A549 (cell line): ENCODE measurements around the gene MROH7. TPM values are rescaled to one million over a fixed set of nuclear protein-coding genes. Genes with fewer than 3 reads are reported as not detected.
"Not testable (repeated sequence)": the region's sequence is repeated elsewhere in the genome, so short reads cannot be mapped to it uniquely, and the experiment has no call there.

ENCODE experiments used
- ATAC-seq, 2 experiments: fragments of 200-7000 bp in 1 of 2; fragments of >200 bp in 1 of 2; cut with Nextera tagmentation in 1 of 2; cut with Tn5 transposase in 1 of 2; 3 replicates each; pipeline versions ENCODE4 v1.8.0 to v1.9.1; 2018 to 2020; ENCODE audit warnings: mild to moderate bottlenecking in 1 of 2, moderate library complexity in 1 of 2
- CTCF ChIA-PET: fragments of 300-600 bp; sonication (Branson Sonifier 250); formaldehyde crosslinking; extraction: SDS; loops from one replicate; lab custom pipeline; 2021; ENCODE audit warnings: antibody characterized with exemption, inconsistent platforms; lab: Yijun Ruan, JAX
- POLR2A ChIA-PET: fragments of 350-600 bp; formaldehyde crosslinking; extraction: SDS; loops from one replicate; lab custom pipeline; 2021; ENCODE audit warnings: antibody characterized with exemption, inconsistent platforms; lab: Yijun Ruan, JAX
- DNase-seq, 2 experiments: peaks; one replicate each; pipeline versions ENCODE4 v3.0.0 to v3.0.0-alpha.2; 2011 to 2016; ENCODE audit warnings: low read depth in 1 of 2, low spot score in 1 of 2
- FAIRE-seq: peaks from 2 replicates; lab custom pipeline; 2011; peaks lifted over from hg19 to GRCh38; lab: Jason Lieb, UNC
- H3K27ac ChIP-seq, 2 experiments: fragments of >200 bp; sonication (Bioruptor Twin); formaldehyde crosslinking; 3 replicates each; pipeline ENCODE4 v1.5.1; 2016 to 2017
- H3K4me1 ChIP-seq: fragments of >200 bp; sonication (Bioruptor Twin); formaldehyde crosslinking; 3 replicates; pipeline ENCODE4 v1.6.1; 2016
- H3K4me2 ChIP-seq: fragments of >200 bp; sonication (Bioruptor Twin); formaldehyde crosslinking; 3 replicates; pipeline ENCODE4 v1.6.1; 2016
- H3K4me3 ChIP-seq: fragments of >200 bp; sonication (Bioruptor Twin); formaldehyde crosslinking; 3 replicates; pipeline ENCODE4 v1.5.1; 2016
- H3K9me3 ChIP-seq: fragments of >200 bp; sonication (Bioruptor Twin); formaldehyde crosslinking; 3 replicates; pipeline ENCODE4 v1.6.1; 2016
- BHLHE40 ChIP-seq: IDR thresholded peaks from 2 replicates; pipeline ENCODE4 v1.6.1; 2012; ENCODE audit warnings: low read depth, low read length, inconsistent platforms
- CBX8 ChIP-seq: fragments of 200-600 bp; sonication (generic); IDR thresholded peaks from 2 replicates; pipeline ENCODE4 v1.6.1; 2016
- EHF ChIP-seq: fragments of 250-450 bp; sonication (Bioruptor Pico); IDR thresholded peaks from 2 replicates; pipeline ENCODE4 v1.5.0; 2020; ENCODE audit warnings: mild to moderate bottlenecking
- FOSB ChIP-seq: fragments of 250-450 bp; sonication (Bioruptor Pico); IDR thresholded peaks from 2 replicates; pipeline ENCODE4 v1.5.0; 2020; ENCODE audit warnings: mild to moderate bottlenecking, moderate library complexity
- FOXS1 ChIP-seq: fragments of 250-450 bp; sonication (Bioruptor Pico); IDR thresholded peaks from 2 replicates; pipeline ENCODE4 v1.5.0; 2020; ENCODE audit warnings: mild to moderate bottlenecking, moderate library complexity
- JUN ChIP-seq, 2 experiments: fragments of >200 bp; sonication (Bioruptor Twin); formaldehyde crosslinking; IDR thresholded peaks; 2 replicates in 1 of 2; 3 replicates in 1 of 2; pipeline ENCODE4 v1.6.1; 2016 to 2017
- JUNB ChIP-seq: fragments of >200 bp; sonication (Bioruptor Twin); formaldehyde crosslinking; IDR thresholded peaks from 2 replicates; pipeline ENCODE4 v1.6.1; 2016
- KDM5A ChIP-seq: fragments of 200-600 bp; sonication (generic); IDR thresholded peaks from 2 replicates; pipeline ENCODE4 v1.6.1; 2016; ENCODE audit warnings: antibody characterized with exemption, mild to moderate bottlenecking
- MAZ ChIP-seq: fragments of 150-350 bp; IDR thresholded peaks from 2 replicates; pipeline ENCODE4 v1.6.1; 2014; ENCODE audit warnings: antibody characterized with exemption, low read depth, low read length, borderline replicate concordance
- POLR2A ChIP-seq: IDR thresholded peaks from 2 replicates; pipeline ENCODE4 v1.6.1; 2012; ENCODE audit warnings: mild to moderate bottlenecking, low read length
- POLR2AphosphoS2 ChIP-seq: conservative IDR thresholded peaks from 2 replicates; pipeline ENCODE4 v1.6.1; 2012; ENCODE audit warnings: low read length, improper control_type of control experiment, inconsistent platforms
- RAD21 ChIP-seq, 2 experiments: fragments of >200 bp in 1 of 2; sonication (Bioruptor Twin) in 1 of 2; formaldehyde crosslinking in 1 of 2; IDR thresholded peaks in 1 of 2; conservative IDR thresholded peaks in 1 of 2; 2 replicates in 1 of 2; 3 replicates in 1 of 2; pipeline ENCODE4 v1.6.1; 2012 to 2018; ENCODE audit warnings: inconsistent platforms in 1 of 2
- ZNF302 ChIP-seq: fragments of 250-450 bp; sonication (Bioruptor Pico); IDR thresholded peaks from 2 replicates; pipeline ENCODE4 v1.9.0; 2021; ENCODE audit warnings: inconsistent platforms, mild to moderate bottlenecking, moderate library complexity
- WGBS: methylation state at CpG from one replicate; pipeline ENCODE4 v1.1.6; 2017; ENCODE audit errors: missing lambda C conversion rate; 5-methylcytosine and 5-hydroxymethylcytosine counted together
- polyA plus RNA-seq, 4 experiments: library from polyadenylated mRNA; depleted of rRNA in 3 of 4; stranded (reverse); fragments of >200 nt; fragmentation: RNase III in 1 of 4; extraction: RNeasy Plus Mini Kit Qiagen cat#74134 plus additional on column Dnase treatment in 1 of 4; gene quantifications; 2 replicates in 3 of 4; 3 replicates in 1 of 4; pipeline ENCODE4 v1.2.3, GENCODE V29; 2011 to 2017
- TF ChIP-seq, protein P1 (sequence below): fragments of 450-650 bp; IDR thresholded peaks from 2 replicates; pipeline ENCODE4 v1.6.1; 2014; ENCODE audit warnings: antibody characterized with exemption
- TF ChIP-seq, protein P2 (sequence below): IDR thresholded peaks from 2 replicates; pipeline ENCODE4 v1.6.1; 2012
- TF ChIP-seq, protein P3 (sequence below): IDR thresholded peaks from 2 replicates; pipeline ENCODE4 v1.6.1; 2012; ENCODE audit warnings: low read depth, borderline replicate concordance
- TF ChIP-seq, protein P4 (sequence below): fragments of 250-450 bp; sonication (Bioruptor Pico); IDR thresholded peaks from 2 replicates; pipeline ENCODE4 v1.5.0; 2020; ENCODE audit warnings: low read depth, mild to moderate bottlenecking, moderate library complexity

Gene MROH7
- polyA plus RNA-seq, 2 of the 4 experiments (the other 2 are of a cell fraction): not detected

DNA sequence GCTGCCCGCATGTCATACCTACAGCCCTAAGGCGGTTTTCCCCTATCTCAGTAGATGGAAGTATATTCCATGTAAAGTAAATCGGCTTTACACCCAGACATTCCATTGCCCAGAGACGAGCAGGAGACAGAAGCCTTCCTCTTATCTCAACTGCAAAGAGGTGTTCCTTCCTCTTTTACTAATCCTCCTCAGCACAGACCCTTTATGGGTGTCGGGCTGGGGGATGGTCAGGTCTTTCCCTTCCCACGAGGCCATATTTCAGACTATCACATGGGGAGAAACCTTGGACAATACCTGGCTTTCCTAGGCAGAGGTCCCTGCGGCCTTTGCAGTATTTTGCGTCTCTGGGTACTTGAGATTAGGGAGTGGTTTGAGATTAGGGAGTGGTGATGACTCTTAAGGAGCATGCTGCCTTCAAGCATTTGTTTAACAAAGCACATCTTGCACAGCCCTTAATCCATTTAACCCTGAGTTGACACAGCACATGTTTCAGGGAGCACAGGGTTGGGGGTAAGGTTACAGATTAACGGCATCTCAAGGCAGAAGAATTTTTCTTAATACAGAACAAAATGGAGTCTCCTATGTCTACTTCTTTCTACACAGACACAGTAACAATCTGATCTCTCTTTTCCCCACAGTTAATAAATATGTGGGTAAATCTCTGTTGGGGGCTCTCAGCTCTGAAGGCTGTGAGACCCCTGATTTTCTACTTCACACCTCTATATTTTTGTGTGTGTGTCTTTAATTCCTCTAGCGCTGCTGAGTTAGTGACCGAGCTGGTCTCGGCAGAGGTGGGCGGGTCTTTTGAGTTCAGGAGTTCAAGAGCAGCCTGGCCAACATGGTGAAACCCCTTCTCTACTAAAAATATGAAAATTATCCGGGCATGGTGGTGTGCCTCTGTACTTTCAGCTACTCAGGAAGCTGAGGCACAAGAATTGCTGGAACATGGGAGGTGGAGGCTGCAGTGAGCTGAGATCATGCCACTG, 4.8 kb upstream of the MROH7 start:
- H3K4me2 ChIP-seq, H3K4me3 ChIP-seq, H3K27ac ChIP-seq, CTCF ChIA-PET, H3K4me1 ChIP-seq, DNase-seq, H3K9me3 ChIP-seq, ATAC-seq, FAIRE-seq, POLR2A ChIA-PET: not testable (repeated sequence)
- WGBS: 47% methylated on average over 14 of the region's 14 CpGs

DNA sequence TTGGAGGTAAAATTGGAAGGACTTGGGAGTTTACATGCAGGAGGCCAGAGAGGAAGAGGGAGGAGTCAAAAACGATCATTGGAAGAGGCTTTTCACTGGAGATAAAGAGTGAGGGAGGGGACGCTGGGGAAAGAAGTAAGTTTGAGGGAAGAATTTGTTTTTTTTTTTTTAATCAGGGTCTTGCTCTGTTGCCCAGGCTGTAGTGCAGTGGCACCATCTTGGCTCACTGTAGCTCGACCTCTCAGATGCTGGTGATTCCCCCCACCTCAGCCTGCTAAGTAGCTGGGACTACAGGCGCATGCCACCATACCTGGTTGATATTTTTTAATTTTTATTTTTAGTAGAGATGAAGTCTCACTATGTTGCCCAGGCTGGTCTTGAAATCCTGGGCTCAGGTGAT, 1.2 kb upstream of the MROH7 start:
- ChIA-PET CTCF (no interaction called here), POLR2A (no interaction called here)
- FAIRE-seq: no peak
- no peak for DNase-seq
- TF ChIP-seq EHF (no peak), FOXS1 (CRISPR knock-in tag) (no peak), BHLHE40 (no peak)
- TF ChIP-seq, protein P1, sequence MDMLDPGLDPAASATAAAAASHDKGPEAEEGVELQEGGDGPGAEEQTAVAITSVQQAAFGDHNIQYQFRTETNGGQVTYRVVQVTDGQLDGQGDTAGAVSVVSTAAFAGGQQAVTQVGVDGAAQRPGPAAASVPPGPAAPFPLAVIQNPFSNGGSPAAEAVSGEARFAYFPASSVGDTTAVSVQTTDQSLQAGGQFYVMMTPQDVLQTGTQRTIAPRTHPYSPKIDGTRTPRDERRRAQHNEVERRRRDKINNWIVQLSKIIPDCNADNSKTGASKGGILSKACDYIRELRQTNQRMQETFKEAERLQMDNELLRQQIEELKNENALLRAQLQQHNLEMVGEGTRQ: no peak
- TF ChIP-seq, protein P2, sequence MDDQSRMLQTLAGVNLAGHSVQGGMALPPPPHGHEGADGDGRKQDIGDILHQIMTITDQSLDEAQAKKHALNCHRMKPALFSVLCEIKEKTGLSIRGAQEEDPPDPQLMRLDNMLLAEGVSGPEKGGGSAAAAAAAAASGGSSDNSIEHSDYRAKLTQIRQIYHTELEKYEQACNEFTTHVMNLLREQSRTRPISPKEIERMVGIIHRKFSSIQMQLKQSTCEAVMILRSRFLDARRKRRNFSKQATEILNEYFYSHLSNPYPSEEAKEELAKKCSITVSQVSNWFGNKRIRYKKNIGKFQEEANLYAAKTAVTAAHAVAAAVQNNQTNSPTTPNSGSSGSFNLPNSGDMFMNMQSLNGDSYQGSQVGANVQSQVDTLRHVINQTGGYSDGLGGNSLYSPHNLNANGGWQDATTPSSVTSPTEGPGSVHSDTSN: no peak
- Histone ChIP-seq H3K27ac (no peak overlapping the region), H3K4me1 (no peaks in the 10 kb centered on the region), H3K4me2 (no peak overlapping the region), H3K9me3 (peaks cover 19% of the 10 kb centered on the region), H3K4me3 (no peak overlapping the region)
- no peak for ATAC-seq
- 52% methylated on average over 4 of the region's 4 CpGs for WGBS

DNA sequence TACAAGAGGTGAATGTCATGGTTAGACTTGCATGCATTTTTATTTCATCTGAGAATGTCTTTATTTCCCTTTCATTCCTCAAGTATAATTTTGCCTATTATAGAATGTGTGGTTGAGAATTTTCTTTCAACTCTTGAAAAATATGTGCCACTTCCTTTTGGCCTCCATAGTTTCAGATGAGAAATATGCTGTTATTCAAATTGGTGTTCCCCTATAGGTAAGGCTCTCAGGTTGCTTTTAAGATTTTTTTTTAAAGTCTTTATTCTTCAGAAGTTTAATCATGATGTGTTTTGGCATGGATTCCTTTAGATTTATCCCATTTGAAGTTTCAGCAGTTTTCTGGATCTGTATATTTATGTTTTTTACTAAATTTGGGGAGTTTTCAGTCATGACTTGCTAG, 2.1 kb downstream of the MROH7 start:
- FAIRE-seq: no peak
- Histone ChIP-seq H3K9me3 (peaks cover 19% of the 10 kb centered on the region), H3K4me2 (no peak overlapping the region), H3K27ac (no peak overlapping the region), H3K4me3 (no peak overlapping the region), H3K4me1 (peaks cover 2% of the 10 kb centered on the region; the same call in 2 of the 3 replicates)
- no peak for ATAC-seq
- DNase-seq: no peak
- POLR2A ChIA-PET: no interaction called here
- CTCF ChIA-PET: no interaction called here
- TF ChIP-seq CBX8: no peak
- no peak for TF ChIP-seq JUN (IDR thresholded peaks at IDR 0.05)
- TF ChIP-seq, all 56 proteins: peak for 0

DNA sequence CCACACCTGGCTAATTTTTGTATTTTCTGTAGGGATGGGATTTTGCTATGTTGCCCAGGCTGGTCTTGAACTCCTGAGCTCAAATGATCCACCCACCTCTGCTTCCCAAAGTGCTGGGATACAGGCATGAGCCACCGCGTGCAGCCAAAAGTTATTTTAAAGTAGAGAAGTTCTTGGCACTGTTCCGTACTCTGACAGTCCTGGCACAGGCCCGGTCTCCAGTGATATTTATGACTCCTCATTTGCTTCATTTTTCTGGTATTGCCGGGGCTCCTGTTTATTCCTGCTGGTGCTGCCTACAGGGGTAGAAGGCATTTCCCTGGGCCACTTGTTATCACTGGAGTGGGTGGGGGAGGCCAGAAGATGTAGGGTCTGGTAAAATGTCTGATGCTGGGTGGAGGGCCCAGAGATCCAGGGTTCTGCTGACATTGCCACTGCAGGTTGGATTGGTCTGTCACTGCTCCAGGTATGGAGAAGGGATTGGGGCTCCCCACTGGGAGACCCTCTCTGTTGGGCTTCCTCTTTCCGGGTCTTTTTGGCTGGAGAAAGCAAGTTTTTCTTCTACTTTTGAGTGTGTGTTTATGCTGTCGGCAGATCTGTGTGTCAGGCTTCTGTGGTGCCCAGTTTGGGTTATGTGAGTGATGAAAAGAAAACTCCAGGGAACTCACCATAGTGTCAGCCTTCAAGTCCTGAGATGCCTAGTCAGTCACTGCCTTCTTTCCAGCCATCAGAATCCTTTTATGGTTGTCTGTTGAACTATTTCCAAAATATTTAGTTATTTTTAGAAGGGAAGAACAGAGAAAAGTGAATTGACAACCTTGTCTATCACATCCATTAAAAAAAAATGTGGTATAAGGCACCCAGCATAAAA, 4.5 kb downstream of the MROH7 start:
- Histone ChIP-seq H3K27ac (no peak overlapping the region), H3K9me3 (peaks cover 19% of the 10 kb centered on the region), H3K4me2 (no peak overlapping the region), H3K4me1 (peaks cover 18% of the 10 kb centered on the region), H3K4me3 (no peak overlapping the region)
- 82% methylated on average over 7 of the region's 7 CpGs for WGBS
- no peak for FAIRE-seq
- TF ChIP-seq CBX8 (no peak), RAD21 (conservative IDR thresholded peaks at IDR 0.05 in 1 of 2, IDR thresholded peaks at IDR 0.05 in 1 of 2) (no peak), FOSB (no peak), POLR2AphosphoS2 (no peak), ZNF302 (no peak), KDM5A (no peak), MAZ (no peak), JUNB (no peak), POLR2A (no peak)
- TF ChIP-seq, protein P3, sequence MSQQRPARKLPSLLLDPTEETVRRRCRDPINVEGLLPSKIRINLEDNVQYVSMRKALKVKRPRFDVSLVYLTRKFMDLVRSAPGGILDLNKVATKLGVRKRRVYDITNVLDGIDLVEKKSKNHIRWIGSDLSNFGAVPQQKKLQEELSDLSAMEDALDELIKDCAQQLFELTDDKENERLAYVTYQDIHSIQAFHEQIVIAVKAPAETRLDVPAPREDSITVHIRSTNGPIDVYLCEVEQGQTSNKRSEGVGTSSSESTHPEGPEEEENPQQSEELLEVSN: no peak
- TF ChIP-seq, protein P1: no peak
- TF ChIP-seq, protein P4, sequence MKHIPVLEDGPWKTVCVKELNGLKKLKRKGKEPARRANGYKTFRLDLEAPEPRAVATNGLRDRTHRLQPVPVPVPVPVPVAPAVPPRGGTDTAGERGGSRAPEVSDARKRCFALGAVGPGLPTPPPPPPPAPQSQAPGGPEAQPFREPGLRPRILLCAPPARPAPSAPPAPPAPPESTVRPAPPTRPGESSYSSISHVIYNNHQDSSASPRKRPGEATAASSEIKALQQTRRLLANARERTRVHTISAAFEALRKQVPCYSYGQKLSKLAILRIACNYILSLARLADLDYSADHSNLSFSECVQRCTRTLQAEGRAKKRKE (CRISPR knock-in tag): no peak
- no peak for DNase-seq
- ATAC-seq: no peak
- ChIA-PET POLR2A (no interaction called here), CTCF (no interaction called here)
